ENCODE data around the gene GRM7.

The GRM7 gene

GRCh38 chr3:7696320-7696719 is 835.4 kb downstream of the GRM7 start:
- no peak for TF ChIP-seq TAF1 (IDR thresholded peaks at IDR 0.05; ENCODE audit: borderline replicate concordance, insufficient read depth, low read length)
- TF ChIP-seq SIN3A (IDR thresholded peaks at IDR 0.05; ENCODE audit: borderline replicate concordance, insufficient read depth, low read length) = no peak
- TF ChIP-seq, protein P1, sequence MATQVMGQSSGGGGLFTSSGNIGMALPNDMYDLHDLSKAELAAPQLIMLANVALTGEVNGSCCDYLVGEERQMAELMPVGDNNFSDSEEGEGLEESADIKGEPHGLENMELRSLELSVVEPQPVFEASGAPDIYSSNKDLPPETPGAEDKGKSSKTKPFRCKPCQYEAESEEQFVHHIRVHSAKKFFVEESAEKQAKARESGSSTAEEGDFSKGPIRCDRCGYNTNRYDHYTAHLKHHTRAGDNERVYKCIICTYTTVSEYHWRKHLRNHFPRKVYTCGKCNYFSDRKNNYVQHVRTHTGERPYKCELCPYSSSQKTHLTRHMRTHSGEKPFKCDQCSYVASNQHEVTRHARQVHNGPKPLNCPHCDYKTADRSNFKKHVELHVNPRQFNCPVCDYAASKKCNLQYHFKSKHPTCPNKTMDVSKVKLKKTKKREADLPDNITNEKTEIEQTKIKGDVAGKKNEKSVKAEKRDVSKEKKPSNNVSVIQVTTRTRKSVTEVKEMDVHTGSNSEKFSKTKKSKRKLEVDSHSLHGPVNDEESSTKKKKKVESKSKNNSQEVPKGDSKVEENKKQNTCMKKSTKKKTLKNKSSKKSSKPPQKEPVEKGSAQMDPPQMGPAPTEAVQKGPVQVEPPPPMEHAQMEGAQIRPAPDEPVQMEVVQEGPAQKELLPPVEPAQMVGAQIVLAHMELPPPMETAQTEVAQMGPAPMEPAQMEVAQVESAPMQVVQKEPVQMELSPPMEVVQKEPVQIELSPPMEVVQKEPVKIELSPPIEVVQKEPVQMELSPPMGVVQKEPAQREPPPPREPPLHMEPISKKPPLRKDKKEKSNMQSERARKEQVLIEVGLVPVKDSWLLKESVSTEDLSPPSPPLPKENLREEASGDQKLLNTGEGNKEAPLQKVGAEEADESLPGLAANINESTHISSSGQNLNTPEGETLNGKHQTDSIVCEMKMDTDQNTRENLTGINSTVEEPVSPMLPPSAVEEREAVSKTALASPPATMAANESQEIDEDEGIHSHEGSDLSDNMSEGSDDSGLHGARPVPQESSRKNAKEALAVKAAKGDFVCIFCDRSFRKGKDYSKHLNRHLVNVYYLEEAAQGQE (IDR thresholded peaks at IDR 0.05; ENCODE audit: insufficient read depth in 1 of 2, low read depth in 2 of 2, low read length in 2 of 2) = no peak
- no peak for TF ChIP-seq FOXP2 (optimal IDR thresholded peaks at IDR 0.05; ENCODE audit: borderline replicate concordance, extremely low read depth, extremely low read length, insufficient read depth)
- no peak for TF ChIP-seq POLR2AphosphoS5 (IDR thresholded peaks at IDR 0.05; ENCODE audit: low read depth, low read length)

DNA sequence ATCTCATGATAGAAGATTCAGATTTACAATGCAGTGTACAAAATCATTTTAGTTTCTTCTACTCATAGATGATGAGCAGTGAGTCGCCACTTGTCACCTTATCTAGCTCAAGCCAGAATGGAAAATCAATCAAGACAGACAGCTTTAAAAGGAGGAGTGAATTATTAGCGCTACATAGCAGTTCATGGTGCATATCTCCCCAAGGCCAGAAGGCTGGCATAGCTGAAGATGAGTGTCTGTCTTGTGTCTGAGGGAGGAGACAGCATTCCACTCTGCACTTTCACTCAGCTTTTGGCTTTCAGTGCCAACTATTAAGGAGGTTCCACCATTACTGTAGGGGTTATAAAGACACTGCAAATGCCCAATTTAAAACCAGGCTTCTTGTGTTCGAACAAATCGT is 836.6 kb downstream of the GRM7 start:
- no peak for TF ChIP-seq TAF1 (IDR thresholded peaks at IDR 0.05; ENCODE audit: borderline replicate concordance, insufficient read depth, low read length)
- TF ChIP-seq, protein P1 (IDR thresholded peaks at IDR 0.05; ENCODE audit: insufficient read depth in 1 of 2, low read depth in 2 of 2, low read length in 2 of 2) = no peak
- TF ChIP-seq FOXP2 (optimal IDR thresholded peaks at IDR 0.05; ENCODE audit: borderline replicate concordance, extremely low read depth, extremely low read length, insufficient read depth) = no peak
- TF ChIP-seq SIN3A (IDR thresholded peaks at IDR 0.05; ENCODE audit: borderline replicate concordance, insufficient read depth, low read length) = no peak
- no peak for TF ChIP-seq POLR2AphosphoS5 (IDR thresholded peaks at IDR 0.05; ENCODE audit: low read depth, low read length)

DNA sequence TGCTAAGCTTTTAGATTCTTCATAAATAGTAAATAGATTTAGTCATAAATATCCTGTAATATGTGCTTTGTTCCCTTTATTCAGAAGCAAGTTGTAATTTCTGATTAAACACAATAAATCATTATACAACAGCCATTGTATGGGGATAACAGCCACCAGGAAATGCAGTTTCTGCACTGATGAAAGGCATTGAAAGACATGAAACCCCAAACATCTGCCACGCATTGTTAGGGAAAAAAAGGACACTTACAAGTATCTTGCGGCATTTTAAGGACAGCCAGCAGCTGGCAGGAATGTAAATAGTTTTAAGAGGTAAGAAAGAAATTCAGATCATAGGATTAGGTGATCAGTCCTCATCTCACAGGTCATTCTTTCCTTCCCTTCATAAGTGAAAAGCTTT is 839.6 kb downstream of the GRM7 start:
- TF ChIP-seq SIN3A (IDR thresholded peaks at IDR 0.05; ENCODE audit: borderline replicate concordance, insufficient read depth, low read length) (no peak), TAF1 (IDR thresholded peaks at IDR 0.05; ENCODE audit: borderline replicate concordance, insufficient read depth, low read length) (no peak), POLR2AphosphoS5 (IDR thresholded peaks at IDR 0.05; ENCODE audit: low read depth, low read length) (no peak), FOXP2 (optimal IDR thresholded peaks at IDR 0.05; ENCODE audit: borderline replicate concordance, extremely low read depth, extremely low read length, insufficient read depth) (no peak)
- TF ChIP-seq, protein P1 (IDR thresholded peaks at IDR 0.05; ENCODE audit: insufficient read depth in 1 of 2, low read depth in 2 of 2, low read length in 2 of 2) = no peak

DNA sequence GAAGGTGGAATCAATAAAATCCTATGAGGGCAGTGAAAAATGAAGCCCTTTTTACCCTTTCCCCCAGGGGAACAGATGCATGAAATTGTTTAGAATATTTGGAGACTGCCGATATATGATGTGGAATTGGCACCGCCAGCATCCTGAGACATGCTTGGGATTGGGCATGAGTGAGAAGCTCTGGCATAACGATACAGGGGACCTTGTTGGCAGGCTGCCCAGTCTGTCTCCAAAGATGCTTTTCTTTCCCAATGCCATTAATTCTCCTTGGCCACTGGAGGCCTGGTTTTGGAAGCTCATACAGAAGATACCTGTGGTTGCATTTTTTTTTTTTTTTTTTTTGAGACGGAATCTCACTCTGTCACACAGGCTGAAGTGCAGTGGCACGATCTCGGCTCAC is 840.1 kb downstream of the GRM7 start:
- TF ChIP-seq SIN3A (IDR thresholded peaks at IDR 0.05; ENCODE audit: borderline replicate concordance, insufficient read depth, low read length) = no peak
- TF ChIP-seq POLR2AphosphoS5 (IDR thresholded peaks at IDR 0.05; ENCODE audit: low read depth, low read length) = no peak
- TF ChIP-seq, protein P1 (IDR thresholded peaks at IDR 0.05; ENCODE audit: insufficient read depth in 1 of 2, low read depth in 2 of 2, low read length in 2 of 2) = no peak
- no peak for TF ChIP-seq TAF1 (IDR thresholded peaks at IDR 0.05; ENCODE audit: borderline replicate concordance, insufficient read depth, low read length)
- TF ChIP-seq FOXP2 (optimal IDR thresholded peaks at IDR 0.05; ENCODE audit: borderline replicate concordance, extremely low read depth, extremely low read length, insufficient read depth) = no peak

GRCh38 chr3:7707187-7707586 is 846.3 kb downstream of the GRM7 start:
- no peak for TF ChIP-seq POLR2AphosphoS5 (IDR thresholded peaks at IDR 0.05; ENCODE audit: low read depth, low read length)
- TF ChIP-seq, protein P1 (IDR thresholded peaks at IDR 0.05; ENCODE audit: insufficient read depth in 1 of 2, low read depth in 2 of 2, low read length in 2 of 2) = no peak

All from PFSK-1 (cell line).